ENCODE data around the gene FBLN1. TPM values are rescaled to one million over a fixed set of nuclear protein-coding genes. Genes with fewer than 3 reads are reported as not detected.
"Not testable (repeated sequence)": the region's sequence is repeated elsewhere in the genome, so short reads cannot be mapped to it uniquely, and the experiment has no call there.

The FBLN1 gene, protein sequence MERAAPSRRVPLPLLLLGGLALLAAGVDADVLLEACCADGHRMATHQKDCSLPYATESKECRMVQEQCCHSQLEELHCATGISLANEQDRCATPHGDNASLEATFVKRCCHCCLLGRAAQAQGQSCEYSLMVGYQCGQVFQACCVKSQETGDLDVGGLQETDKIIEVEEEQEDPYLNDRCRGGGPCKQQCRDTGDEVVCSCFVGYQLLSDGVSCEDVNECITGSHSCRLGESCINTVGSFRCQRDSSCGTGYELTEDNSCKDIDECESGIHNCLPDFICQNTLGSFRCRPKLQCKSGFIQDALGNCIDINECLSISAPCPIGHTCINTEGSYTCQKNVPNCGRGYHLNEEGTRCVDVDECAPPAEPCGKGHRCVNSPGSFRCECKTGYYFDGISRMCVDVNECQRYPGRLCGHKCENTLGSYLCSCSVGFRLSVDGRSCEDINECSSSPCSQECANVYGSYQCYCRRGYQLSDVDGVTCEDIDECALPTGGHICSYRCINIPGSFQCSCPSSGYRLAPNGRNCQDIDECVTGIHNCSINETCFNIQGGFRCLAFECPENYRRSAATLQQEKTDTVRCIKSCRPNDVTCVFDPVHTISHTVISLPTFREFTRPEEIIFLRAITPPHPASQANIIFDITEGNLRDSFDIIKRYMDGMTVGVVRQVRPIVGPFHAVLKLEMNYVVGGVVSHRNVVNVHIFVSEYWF
- not detected in 2 replicates for total RNA-seq

DNA sequence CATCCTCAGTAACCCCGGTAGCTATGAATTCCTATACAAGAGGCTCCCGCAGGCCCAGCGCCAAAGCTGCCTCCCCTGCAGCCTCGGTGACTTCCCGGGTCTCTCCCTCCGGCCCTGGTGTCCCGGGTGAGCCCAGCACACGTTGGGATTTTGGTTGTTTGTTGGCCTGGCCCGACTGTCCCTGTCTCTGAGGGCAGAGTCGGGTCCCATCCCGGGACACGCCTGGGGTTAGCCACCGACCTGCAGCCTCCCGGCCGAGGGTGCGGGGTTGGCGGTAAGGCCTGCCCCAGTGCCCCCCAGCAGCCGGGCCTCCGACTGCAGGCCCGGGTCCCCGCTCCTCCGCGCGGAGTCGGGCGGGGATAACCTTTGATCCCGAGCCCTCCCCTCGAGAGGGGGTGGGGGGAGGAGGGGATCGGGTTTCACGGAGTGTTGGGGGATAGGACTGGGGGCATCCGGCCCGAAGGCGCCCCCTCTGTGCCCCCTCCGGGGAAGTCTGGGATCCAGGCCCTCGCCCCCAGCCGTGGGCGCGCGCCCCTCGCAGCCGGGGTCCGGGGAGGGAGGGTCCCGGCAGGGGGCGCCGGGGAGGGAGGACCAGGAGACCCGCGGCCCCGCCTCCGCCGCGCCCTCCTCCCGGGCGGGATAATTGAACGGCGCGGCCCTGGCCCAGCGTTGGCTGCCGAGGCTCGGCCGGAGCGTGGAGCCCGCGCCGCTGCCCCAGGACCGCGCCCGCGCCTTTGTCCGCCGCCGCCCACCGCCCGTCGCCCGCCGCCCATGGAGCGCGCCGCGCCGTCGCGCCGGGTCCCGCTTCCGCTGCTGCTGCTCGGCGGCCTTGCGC is at the start of gene FBLN1:
FBLN1 (plus strand) TSS at position 669 of the 835 bp plus-strand sequence; CDS start at position 772, 103 bp downstream.
- intact Hi-C loops (cut with micrococcal nuclease), result no loop called here

DNA sequence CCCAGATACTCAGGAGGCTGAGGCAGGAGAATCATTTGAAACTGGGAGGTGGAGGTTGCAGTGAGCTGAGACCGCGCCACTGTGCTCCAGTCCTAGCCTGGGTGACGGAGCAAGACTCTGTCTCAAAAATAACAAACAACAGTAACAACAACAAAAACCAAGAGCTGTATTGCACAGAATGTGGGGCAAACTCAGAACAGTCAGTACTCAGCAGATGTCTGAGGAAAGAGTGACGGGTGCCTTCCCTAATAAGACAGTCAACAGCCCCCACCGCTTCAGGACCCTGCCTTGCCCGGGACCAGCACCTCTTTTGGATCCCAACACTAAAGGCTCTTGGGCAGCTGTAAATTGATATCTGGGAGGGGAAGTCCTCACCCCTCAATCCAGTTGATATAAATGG is 48.9 kb upstream of the FBLN1 start:
- intact Hi-C loops (cut with micrococcal nuclease), result no loop called here

DNA sequence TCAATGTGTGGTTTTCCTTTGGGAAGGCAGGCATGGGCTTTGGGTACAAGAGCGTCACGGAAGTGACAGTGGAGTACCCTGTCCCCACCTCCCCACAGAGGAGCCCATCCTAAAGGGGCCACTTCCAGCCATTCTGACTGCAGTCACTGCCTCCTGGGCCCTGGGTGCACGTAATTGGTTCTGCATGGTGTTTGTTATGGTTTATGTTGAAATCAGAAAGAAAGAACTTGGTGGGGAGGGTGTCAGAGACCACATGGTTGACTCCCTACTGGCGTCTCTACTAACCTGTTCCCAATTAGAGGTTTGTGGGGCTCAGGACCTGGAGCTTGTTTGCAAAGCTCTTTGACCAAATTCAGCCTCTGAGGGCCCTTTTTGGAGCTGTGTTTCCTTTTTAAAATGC is 48.4 kb upstream of the FBLN1 start:
- intact Hi-C loops (cut with micrococcal nuclease), result no loop called here

DNA sequence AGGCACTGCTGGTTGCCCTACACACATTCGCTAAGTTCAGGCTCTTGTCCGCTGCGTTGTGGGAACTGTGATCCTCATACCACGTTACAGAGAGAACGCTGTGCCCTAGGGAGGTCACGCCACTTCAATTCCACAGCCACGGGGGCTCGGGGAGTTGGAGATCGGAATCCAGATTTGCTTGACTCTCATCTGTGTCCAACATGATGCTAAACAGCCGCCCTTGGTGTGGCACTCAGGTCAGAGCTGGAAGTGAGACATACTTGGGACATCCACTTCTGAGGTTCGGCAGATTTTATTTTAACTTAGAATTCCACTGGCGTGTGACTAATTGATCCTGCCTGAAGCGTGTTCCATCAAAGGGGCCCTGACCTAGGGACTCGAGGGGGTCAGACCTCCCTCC is 47.5 kb upstream of the FBLN1 start:
- intact Hi-C loops (cut with micrococcal nuclease), result no loop called here

DNA sequence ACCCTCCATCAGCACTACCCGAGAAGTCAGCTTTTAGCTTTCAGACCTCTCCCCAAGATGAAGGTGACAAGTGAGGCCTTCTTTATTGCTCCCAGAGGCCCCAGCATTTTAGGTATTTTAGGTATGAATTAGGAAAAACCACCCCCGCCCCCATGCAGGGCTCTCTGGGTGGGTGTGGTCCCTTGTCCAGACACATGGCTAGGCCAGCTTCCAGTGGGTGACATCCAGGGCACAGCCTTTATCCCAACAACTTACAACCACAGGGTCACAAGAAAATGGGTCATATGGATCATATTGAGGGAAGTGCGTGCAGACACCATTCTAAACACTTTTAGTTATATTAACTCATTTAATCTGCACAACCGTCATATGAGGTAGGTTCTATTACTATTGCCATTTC is 47.1 kb upstream of the FBLN1 start:
- intact Hi-C loops (cut with micrococcal nuclease), result no loop called here

DNA sequence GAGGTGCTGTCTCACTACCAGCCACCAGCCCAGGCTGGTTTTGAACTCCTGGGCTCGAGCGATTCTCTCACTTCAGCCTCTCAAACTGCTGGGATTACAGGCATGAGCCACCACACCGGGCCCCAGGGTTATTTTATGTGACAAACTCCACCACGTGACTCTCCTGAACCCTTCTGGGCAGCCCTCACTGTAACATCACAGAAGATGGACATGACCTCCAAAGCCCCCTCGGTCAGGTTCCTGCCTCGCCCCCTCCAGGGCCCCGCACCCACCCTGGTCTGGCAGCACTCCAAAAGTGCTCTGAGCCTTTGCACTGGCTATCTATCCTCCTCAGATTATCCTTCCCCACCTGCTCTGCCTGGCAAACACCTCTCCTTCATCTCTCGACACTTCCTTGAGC is 45.9 kb upstream of the FBLN1 start:
- intact Hi-C loops (cut with micrococcal nuclease), result no loop called here

DNA sequence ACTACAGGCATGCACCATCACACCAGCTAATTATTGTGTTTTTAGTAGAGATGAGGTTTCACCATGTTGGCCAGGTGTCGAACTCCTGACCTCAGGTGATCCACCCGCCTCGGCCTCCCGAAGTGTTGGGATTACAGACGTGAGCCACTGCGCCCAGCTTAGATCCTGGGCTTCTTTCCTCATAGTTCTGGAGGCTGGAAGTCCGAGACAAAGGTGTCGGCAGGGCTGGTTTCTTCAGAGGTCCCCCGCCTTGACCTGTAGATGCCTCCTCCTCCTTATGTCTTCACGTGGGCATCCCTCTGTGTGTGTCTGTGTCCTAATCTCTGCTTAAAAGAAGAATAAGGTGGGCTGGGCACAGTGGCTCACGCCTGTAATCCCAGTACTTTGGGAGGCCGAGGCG is 44.2 kb upstream of the FBLN1 start:
- intact Hi-C loops (cut with micrococcal nuclease), result no loop called here

DNA sequence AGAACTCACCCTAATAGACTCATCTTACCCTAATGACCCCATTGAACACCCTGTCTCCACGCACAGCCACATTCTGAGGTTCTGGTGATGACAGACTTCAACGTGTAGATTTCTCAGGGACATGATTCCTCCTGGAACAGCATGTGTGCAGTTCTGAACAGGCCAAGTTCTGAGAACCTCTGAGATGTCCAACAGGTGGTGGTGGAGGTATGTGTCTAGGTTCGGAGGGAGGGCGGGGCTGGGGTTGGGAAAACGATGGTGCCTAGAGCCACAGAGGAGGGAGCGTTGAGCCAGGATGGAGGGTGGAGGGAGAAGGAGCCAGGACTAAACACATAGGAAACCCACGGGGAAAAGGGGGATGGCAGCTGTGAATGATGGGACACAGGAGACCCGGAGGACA is 43.4 kb upstream of the FBLN1 start:
- intact Hi-C loops (cut with micrococcal nuclease), result no loop called here

DNA sequence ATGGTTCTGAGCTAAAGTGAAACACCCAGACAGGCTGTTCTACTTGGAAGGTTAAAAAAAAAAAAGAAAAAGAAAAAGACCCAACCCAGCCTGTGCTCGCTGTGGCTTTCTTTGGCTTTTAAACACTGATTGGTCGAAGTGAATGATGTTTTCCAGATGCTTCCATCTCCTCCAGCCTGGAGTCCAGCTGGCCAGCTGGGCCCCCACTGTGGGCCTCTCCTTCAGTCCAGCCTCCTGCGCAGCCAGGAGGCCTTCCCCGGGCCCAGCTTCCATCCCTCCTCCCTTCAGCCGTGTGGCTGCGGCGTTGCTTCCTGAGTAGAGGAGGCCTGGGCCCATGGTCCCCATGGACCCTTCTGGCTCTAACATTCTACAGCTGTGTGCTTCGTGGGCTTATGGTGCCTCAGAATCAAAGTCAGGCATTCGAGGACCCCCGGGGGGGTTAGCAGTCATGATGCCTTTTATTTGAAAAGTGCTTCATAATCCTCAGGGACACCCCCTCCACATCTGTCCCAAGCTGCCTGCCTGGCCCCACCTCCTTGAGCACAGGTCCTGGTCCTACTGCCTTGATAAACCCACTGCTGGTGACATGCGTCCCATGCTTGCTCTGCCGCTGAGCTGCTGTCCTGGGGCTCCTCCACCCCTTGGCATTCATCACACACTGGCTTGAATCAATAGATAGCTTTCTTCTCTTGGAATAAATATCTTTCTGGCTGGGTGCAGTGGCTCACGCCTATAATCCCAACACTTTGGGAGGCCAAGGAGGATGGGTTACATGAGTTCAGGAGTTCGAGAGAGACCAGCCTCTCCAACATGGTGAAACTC is 42.2 kb upstream of the FBLN1 start:
- intact Hi-C loops (cut with micrococcal nuclease), result no loop called here

DNA sequence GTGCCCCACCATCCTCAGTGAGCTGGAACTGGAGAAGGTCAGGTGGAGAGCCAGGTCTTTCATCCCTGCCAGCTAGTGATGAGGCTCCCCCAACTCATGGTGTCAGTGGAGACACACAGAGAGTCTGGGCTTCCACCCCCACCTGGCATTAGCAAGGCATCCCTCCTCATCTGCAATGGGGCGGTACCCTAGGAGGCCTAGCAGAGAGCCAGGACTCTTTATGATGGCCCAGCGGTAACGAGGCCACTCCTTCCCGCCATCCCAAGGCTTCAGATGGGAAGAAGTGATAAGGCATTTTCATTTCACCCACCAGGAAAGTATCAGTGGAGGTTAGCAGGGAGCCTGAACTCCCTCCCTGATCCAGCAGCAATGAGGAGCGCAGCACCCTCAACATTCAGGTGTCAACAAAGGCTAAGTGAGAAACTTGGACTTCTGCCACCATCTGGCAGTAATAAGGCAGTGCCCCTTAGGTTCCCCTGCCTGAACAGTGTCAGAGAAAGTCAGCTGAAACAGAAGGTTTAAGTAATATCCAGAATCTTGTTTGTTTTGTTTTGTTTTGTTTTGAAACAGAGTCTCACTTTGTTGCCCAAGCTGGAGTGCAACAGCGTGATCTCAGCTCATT is 40.5 kb upstream of the FBLN1 start:
- intact Hi-C loops (cut with micrococcal nuclease), result no loop called here

DNA sequence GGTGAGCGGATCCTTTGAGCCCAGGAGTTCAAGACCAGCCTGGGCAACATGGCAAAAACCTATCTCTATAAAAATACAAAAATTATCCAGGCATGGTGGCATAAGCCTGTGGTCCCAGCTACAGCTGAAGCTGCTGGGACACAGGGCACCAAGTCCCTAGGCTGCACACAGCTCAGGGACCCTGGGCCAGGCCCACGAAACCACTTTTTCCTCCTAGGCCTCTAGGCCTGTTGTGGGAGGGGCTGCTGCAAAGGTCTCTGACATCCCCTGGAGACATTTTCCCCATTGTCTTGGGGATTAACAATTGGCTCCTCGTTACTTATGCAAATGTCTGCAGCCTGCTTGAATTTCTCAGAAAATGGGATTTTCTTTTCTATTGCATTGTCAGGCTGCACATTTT is 39.0 kb upstream of the FBLN1 start:
- intact Hi-C loops (cut with micrococcal nuclease), result not testable (repeated sequence)

DNA sequence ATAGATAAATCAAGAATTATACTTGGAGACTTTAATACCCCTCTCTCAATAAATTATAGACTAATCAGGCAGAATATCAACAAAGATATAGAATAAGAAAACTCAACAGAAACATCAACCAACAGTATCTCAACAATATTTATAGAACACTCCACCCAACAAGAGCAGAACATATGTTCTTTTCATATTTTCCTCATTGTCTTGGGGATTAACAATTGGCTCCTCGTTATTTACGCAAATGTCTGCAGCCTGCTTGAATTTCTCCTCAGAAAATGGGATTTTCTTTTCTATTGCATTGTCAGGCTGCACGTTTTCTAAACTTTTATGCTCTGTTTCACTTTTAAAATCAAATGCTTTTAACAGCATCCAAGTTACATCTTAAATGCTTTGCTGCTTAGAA is 37.0 kb upstream of the FBLN1 start:
- intact Hi-C loops (cut with micrococcal nuclease), result no loop called here

DNA sequence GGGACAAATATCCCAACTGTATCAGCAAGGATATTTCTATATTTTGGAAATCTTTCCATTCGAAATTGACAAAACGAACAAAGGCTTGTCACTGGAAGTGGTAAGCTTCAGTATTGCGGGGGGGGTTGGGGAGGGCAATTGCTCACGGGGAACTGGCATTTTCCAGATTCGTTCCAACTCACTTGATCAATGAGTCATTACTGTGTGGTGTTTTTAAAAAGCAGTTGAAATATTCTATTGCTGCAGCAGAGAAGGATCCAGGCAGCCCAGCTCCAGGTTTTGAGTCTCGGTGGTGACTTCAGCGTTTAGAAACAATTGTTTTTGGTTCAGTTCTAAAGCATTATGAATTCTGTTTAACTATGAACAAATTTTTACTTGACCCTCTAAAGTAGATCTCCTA is 33.8 kb upstream of the FBLN1 start:
- intact Hi-C loops (cut with micrococcal nuclease), result no loop called here

DNA sequence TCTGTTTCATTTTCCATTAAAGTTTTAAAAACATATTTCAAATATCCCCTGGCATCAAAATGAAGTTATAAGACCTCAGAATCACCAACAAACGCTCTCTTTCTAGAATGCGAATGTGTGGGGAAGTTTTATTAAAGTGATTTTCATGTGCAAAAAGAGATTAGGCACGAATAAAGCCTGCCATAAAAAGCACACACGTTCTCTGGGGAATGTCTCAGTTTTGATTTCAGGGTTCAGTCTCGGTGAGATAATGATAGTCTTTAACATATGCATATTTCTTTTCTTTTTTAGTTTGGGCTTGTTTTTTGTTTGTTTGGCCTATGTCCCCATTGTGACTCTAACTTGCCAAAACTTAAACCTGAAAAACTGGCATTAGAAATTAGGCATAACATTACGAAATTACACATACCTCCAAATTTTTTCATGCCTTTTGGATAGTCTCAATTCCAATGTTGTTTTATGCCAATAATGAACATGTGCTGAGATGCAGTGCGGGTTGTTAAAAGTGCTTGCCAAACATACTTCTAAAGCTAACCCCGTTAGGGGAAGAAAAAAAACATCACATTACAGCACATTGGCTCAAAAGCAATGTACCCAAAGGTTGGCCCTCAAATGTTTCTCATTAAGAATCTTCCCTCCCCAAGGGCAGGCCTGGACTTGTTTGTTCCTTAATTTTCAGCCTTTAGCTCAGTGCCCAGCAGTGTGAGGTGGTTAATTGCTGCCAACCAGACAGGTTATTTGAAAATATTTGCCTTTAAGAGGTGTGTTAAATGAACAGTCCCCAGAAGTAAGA is 33.2 kb upstream of the FBLN1 start:
- intact Hi-C loops (cut with micrococcal nuclease), result no loop called here

DNA sequence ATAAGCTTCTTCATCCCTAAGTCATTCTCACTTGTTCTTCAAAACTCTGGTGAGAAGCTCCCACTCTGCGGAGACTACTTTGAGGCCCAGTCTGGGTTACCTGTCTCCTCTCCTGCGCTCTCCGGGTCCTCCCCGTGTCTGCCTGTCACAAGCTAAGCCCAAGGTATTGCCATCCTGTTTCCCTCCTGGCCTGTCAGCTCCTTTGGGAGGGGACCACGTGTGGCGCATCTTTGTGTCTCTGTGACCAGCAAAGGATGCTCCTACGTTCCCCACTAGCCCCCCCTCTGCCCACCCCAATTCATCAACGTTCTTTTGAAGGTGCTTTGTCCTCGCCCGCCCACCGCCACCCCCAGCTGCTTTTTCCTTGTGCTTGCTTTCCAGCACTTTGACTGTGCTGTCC is 31.8 kb upstream of the FBLN1 start:
- intact Hi-C loops (cut with micrococcal nuclease), result no loop called here

DNA sequence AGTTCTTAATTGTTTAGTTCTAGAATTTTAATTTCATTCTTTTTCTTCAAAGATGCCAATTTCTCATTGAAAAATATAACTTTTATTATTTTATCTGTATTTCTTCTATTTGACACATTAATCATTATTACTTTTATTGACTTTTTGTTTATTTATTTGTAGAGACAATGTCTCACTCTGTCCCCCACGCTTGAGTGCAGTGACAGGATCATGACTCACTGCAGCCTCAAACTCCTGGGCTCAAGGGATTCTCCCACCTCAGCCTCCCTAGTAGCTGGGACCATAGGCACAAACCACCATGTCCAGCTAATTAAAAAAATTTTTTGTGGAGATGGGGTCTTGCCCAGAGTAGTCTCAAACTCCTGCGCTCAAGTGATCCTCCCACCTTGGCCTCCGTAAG is 30.3 kb upstream of the FBLN1 start:
- intact Hi-C loops (cut with micrococcal nuclease), result no loop called here

DNA sequence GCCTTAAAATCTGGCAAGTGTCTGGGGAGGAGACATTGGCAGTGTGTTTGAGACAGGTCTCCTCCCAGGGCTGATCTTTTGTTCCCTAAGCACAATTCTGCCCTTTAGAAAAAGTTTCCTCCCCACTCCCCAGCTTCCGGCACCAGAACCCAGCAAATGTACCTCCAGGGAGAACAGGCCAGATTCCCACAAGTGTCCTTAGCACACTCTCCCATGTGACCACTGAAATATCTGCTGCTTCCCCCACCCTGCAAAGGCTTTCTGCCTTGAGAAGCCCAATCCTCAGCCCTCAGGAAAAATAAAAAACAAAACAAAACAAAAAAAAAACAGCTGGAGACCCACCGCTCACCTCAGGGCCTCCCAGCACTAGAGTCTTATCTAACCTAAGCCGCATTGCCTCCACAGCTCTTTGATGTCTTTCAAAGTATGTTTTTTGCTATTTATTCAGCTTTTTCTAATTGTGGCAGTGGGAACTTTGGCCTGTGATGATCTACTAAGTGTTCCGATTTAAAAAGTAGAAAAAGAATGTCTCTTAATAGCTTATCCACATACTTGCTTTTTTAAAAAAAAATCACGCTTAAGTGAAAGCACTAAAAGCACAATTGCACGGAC is 29.0 kb upstream of the FBLN1 start:
- intact Hi-C loops (cut with micrococcal nuclease), result no loop called here

DNA sequence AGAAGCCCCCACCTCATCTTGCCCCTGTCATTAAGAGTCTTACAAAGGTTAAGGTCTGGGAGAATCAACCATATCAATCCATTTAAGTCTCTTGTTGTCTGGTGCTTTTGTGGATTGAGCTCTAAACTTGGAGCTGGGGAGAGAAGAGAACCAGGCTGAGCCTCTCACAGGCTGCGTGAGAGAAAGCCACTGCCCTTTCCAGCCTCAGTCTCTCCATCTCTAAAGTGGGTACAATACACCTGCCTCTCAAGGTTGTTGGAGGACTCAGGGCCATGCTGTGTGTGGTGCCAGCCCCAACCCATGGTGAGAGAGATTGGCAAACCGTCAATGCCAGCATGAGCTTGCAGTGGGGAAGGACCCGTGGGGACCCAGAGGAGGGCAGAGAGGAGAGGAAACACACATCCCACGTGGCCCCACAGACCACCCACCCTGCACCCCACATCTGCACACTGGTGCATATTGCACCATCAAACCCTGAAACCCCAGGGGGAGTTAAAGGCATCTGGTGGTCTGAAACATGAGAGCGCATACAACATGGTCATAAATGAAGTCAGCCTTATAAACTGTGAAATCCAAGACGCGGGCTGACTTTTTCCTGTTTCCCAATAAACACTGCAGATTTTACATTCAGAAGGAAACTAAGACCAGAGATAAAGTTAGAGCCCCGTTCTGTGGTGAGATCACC is 27.5 kb upstream of the FBLN1 start:
- intact Hi-C loops (cut with micrococcal nuclease), result no loop called here

Measured in T-helper 2 cell treated with Interferon-gamma antibody and Interleukin-4, amounts not matched to agents 100 ng/mL and 5 ng/mL, for 36 hours (primary cell).